OCI-LY1 (cell line): ENCODE measurements around the gene GMDS.

Experiments
- H2AFZ ChIP-seq: fragments of 200-600 bp; sonication (generic), shearing (Covaris generic); 2 replicates; pipeline ENCODE4 v1.6.0; 2014; ENCODE audit warnings: antibody characterized with exemption, mild to moderate bottlenecking, low read length
- H3F3A ChIP-seq: fragments of 200-600 bp; sonication (generic), shearing (Covaris generic); 2 replicates; pipeline ENCODE4 v1.6.0; 2014; ENCODE audit warnings: mild to moderate bottlenecking, antibody characterized with exemption, low read length, moderate library complexity; ENCODE audit not compliant: insufficient read depth
- H3K27ac ChIP-seq: fragments of 200-600 bp; sonication (generic); 2 replicates; pipeline ENCODE4 v1.5.1; 2014; ENCODE audit warnings: low read length, mixed run types, mild to moderate bottlenecking, low read depth; ENCODE audit not compliant: poor library complexity, severe bottlenecking
- H3K27me3 ChIP-seq: fragments of 200-600 bp; sonication (generic); 2 replicates; pipeline ENCODE4 v1.6.0; 2014; ENCODE audit warnings: antibody characterized with exemption, mild to moderate bottlenecking, low read length, moderate library complexity; ENCODE audit not compliant: insufficient read depth
- H3K36me3 ChIP-seq: fragments of 200-600 bp; sonication (generic); 2 replicates; pipeline ENCODE4 v1.6.1; 2014; ENCODE audit warnings: mild to moderate bottlenecking, antibody characterized with exemption, low read length, moderate library complexity, mixed read lengths; ENCODE audit not compliant: insufficient read depth
- H3K4me1 ChIP-seq: fragments of 200-600 bp; sonication (generic); 2 replicates; pipeline ENCODE4 v1.5.1; 2014; ENCODE audit warnings: mild to moderate bottlenecking, low read length, moderate library complexity; ENCODE audit not compliant: insufficient read depth, severe bottlenecking
- H3K4me2 ChIP-seq: fragments of 200-600 bp; sonication (generic), shearing (Covaris generic); 2 replicates; pipeline ENCODE4 v1.6.1; 2014; ENCODE audit warnings: low read length
- H3K4me3 ChIP-seq: fragments of 200-600 bp; sonication (generic); 2 replicates; pipeline ENCODE4 v1.5.1; 2014; ENCODE audit warnings: low read length, low read depth, mild to moderate bottlenecking, mixed read lengths; ENCODE audit not compliant: poor library complexity, severe bottlenecking
- H3K79me2 ChIP-seq: fragments of 200-600 bp; shearing (Covaris generic); 2 replicates; pipeline ENCODE4 v1.6.1; 2016; ENCODE audit warnings: mixed run types, low read length, mixed read lengths; ENCODE audit not compliant: insufficient read depth
- H3K9ac ChIP-seq: fragments of 200-600 bp; sonication (generic), shearing (Covaris generic); 2 replicates; pipeline ENCODE4 v1.6.1; 2014; ENCODE audit warnings: mild to moderate bottlenecking, low read length, mixed read lengths
- H3K9me2 ChIP-seq: fragments of 200-600 bp; sonication (generic), shearing (Covaris generic); 2 replicates; pipeline ENCODE4 v1.6.1; 2014; ENCODE audit warnings: low read depth, mild to moderate bottlenecking, low read length, mixed read lengths
- H3K9me3 ChIP-seq: fragments of 200-600 bp; shearing (Covaris generic); 2 replicates; pipeline ENCODE4 v1.6.1; 2014; ENCODE audit warnings: low read length, mixed read lengths
- H4K20me1 ChIP-seq: fragments of 200-600 bp; sonication (generic), shearing (Covaris generic); 2 replicates; pipeline ENCODE4 v1.6.0; 2016; ENCODE audit warnings: mild to moderate bottlenecking, low read length; ENCODE audit not compliant: insufficient read depth
- EZH2 ChIP-seq: fragments of 200-600 bp; sonication (generic), shearing (Covaris generic); IDR thresholded peaks from 2 replicates; pipeline ENCODE4 v1.8.0; 2017; ENCODE audit warnings: borderline replicate concordance, mixed run types, mild to moderate bottlenecking, antibody characterized with exemption, low read length, moderate library complexity, mixed read lengths
- TF ChIP-seq, protein P1 (sequence below): fragments of 200-600 bp; sonication (generic), shearing (Covaris generic); IDR thresholded peaks from 2 replicates; pipeline ENCODE4 v1.5.1; 2017; ENCODE audit warnings: mild to moderate bottlenecking, antibody characterized with exemption, low read length, moderate library complexity, mixed read lengths

The GMDS gene

DNA sequence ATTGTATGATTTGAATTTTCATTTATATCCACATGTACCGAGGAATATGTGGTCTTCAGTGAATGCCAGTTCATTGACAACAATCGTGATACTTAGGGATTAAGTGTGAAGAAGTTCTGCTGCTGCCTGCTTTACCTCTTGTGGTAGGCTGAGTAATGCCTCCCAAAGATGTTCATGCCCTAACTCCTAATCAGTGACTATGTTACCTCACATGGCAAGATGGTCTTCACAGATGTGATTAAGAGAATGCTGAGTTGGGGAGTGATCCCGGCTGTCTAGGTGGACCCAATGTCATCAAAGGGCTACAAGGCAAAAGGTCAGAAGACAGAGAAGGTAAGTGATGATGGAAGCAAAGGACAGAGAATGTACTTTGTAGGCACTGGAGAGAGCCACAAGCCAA lies 454.7 kb downstream of the GMDS start:
- no peaks in the 10 kb centered on the region for H3K9me2 ChIP-seq

DNA sequence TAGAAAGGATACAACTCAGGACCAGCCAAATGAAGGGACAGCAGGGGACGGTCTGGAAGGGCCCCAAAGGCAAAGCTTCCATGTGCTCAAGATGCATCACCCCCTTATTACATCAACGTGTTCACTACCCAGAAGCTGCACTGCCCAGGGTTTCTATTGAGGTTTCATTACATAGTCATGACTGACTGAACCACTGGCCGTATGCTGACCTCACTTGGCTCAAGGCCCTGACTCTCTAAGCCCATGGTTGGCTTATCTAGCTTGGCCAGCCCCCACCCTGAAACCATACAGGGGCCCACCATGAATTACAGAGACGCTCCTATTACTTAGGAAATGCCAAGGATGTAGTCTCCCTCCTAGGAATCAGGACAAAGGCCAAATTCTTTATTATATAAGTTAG lies 456.3 kb downstream of the GMDS start:
- no peaks in the 10 kb centered on the region for H3K9me2 ChIP-seq
- H3F3A ChIP-seq = no peaks in the 10 kb centered on the region
- no peak overlapping the region for H3K4me2 ChIP-seq
- no peaks in the 10 kb centered on the region for H4K20me1 ChIP-seq
- H3K4me3 ChIP-seq = no peak overlapping the region
- no peaks in the 10 kb centered on the region for H3K27me3 ChIP-seq
- no peak overlapping the region for H3K27ac ChIP-seq
- no peaks in the 10 kb centered on the region for H3K36me3 ChIP-seq
- H3K4me1 ChIP-seq = peaks cover 14% of the 10 kb centered on the region
- no peak overlapping the region for H2AFZ ChIP-seq
- no peaks in the 10 kb centered on the region for H3K79me2 ChIP-seq
- no peak overlapping the region for H3K9ac ChIP-seq
- TF ChIP-seq EZH2 = no peak
- TF ChIP-seq, protein P1, sequence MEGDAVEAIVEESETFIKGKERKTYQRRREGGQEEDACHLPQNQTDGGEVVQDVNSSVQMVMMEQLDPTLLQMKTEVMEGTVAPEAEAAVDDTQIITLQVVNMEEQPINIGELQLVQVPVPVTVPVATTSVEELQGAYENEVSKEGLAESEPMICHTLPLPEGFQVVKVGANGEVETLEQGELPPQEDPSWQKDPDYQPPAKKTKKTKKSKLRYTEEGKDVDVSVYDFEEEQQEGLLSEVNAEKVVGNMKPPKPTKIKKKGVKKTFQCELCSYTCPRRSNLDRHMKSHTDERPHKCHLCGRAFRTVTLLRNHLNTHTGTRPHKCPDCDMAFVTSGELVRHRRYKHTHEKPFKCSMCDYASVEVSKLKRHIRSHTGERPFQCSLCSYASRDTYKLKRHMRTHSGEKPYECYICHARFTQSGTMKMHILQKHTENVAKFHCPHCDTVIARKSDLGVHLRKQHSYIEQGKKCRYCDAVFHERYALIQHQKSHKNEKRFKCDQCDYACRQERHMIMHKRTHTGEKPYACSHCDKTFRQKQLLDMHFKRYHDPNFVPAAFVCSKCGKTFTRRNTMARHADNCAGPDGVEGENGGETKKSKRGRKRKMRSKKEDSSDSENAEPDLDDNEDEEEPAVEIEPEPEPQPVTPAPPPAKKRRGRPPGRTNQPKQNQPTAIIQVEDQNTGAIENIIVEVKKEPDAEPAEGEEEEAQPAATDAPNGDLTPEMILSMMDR = no peak
- no peaks in the 10 kb centered on the region for H3K9me3 ChIP-seq

More for the DNA sequence above, 454.7 kb downstream of the GMDS start:
- Histone ChIP-seq H3K4me3 (no peak overlapping the region), H3K27me3 (no peaks in the 10 kb centered on the region), H3K4me1 (peaks cover 19% of the 10 kb centered on the region), H3K9me3 (no peaks in the 10 kb centered on the region), H2AFZ (no peak overlapping the region), H3K79me2 (no peaks in the 10 kb centered on the region), H3K4me2 (no peak overlapping the region), H3K27ac (no peak overlapping the region), H4K20me1 (no peaks in the 10 kb centered on the region), H3K9ac (no peak overlapping the region), H3K36me3 (no peaks in the 10 kb centered on the region), H3F3A (no peaks in the 10 kb centered on the region)
- TF ChIP-seq, protein P1 = no peak
- TF ChIP-seq EZH2 = no peak

DNA sequence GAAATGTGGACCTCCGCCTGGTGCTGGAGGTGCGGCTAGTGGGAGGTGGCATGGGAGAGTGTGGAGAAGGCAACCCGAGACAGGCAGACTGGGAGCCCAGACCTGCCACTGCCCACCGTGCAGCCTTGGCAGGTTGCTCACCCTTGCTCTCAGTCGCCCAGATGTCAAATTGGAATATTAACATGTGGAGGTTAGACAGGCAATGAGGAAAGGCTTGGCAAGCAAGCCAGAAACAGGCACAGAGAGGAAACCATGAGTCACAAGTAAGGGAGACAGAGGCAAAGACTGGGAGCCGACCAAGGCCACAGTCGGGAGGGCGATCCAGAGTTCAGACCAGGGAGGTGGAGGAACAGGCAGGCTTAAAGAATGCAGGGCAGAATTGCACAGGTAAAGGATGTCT lies 457.5 kb downstream of the GMDS start:
- H3K79me2 ChIP-seq = no peaks in the 10 kb centered on the region
- H3K9me3 ChIP-seq = no peaks in the 10 kb centered on the region
- H3K4me1 ChIP-seq = peaks cover 10% of the 10 kb centered on the region
- no peak for TF ChIP-seq EZH2
- TF ChIP-seq, protein P1 = no peak
- H3K27me3 ChIP-seq = no peaks in the 10 kb centered on the region
- H3K9ac ChIP-seq = no peak overlapping the region
- no peak overlapping the region for H3K4me2 ChIP-seq
- no peaks in the 10 kb centered on the region for H3K9me2 ChIP-seq
- no peak overlapping the region for H3K27ac ChIP-seq
- no peaks in the 10 kb centered on the region for H4K20me1 ChIP-seq
- no peaks in the 10 kb centered on the region for H3K36me3 ChIP-seq
- H3F3A ChIP-seq = no peaks in the 10 kb centered on the region
- H2AFZ ChIP-seq = no peak overlapping the region
- H3K4me3 ChIP-seq = no peak overlapping the region
